ENCODE results near the gene ANKRD18A. TPM values are rescaled to one million over a fixed set of nuclear protein-coding genes. Genes with fewer than 3 reads are reported as not detected.

ANKRD18A gene
- total RNA-seq, 1 experiment from 2014 or later: 14.4 TPM

GRCh38 chr9:38662763-38663593 is 42.6 kb upstream of the ANKRD18A start:
- H3K27me3 Mint-ChIP-seq (ENCODE audit: low read depth): no peaks in the 10 kb centered on the region

More at GRCh38 chr9:38662763-38663593, 42.6 kb upstream of the ANKRD18A start:
- no peaks in the 10 kb centered on the region for H3K9me3 ChIP-seq (ENCODE audit: control insufficient read depth, low read depth, low read length)
- no peak overlapping the region for H4K91ac ChIP-seq (ENCODE audit: insufficient read length, low read depth, low read length)
- DNase-seq: no peak
- H4K8ac ChIP-seq (replicated peaks; ENCODE audit: insufficient read length, low read depth, low read length): no peak overlapping the region
- no peaks in the 10 kb centered on the region for H4K20me1 ChIP-seq (ENCODE audit: control insufficient read depth, insufficient read depth, insufficient read length)
- no peaks in the 10 kb centered on the region for H3K79me2 ChIP-seq (ENCODE audit: insufficient read depth, low read length)
- H3K9ac ChIP-seq (ENCODE audit: extremely low read depth, insufficient read length, low read length): no peak overlapping the region
- WGBS (ENCODE audit: extremely low coverage, insufficient read length, low lambda C conversion rate): no CpG with 5 or more reads among the region's 8 CpGs
- Mint-ChIP-seq H3K4me3 (no peak overlapping the region), H3K9me3 (no peaks in the 10 kb centered on the region; a peak in 1 of 5 replicates), H3K4me1 (peaks cover 5 to 6% of the 10 kb centered on the region in 2 experiments), H3K36me3 (ENCODE audit: insufficient read depth in 1 of 3, low read depth in 3 of 3) (peaks cover 0 to 5% (median 4%) of the 10 kb centered on the region in 3 experiments; a peak in 3 of 7 replicates), H3K27ac (no peak overlapping the region; a peak in 1 of 7 replicates)
- no peak overlapping the region for H2BK12ac ChIP-seq (ENCODE audit: insufficient read length, low read depth, low read length)
- H3K56ac ChIP-seq (ENCODE audit: insufficient read length, low read depth, low read length): no peak overlapping the region
- no peak overlapping the region for H3K18ac ChIP-seq (ENCODE audit: insufficient read length, low read depth, low read length)
- no peak overlapping the region for H2AFZ ChIP-seq (ENCODE audit: low read length)
- H2BK120ac ChIP-seq (ENCODE audit: low read depth, low read length, poor library complexity, severe bottlenecking): no peak overlapping the region
- H3K27me3 ChIP-seq (ENCODE audit: insufficient read depth, low read length): no peaks in the 10 kb centered on the region
- H3K27ac ChIP-seq (ENCODE audit: insufficient read length, low read depth, low read length): no peak overlapping the region
- H3T11ph ChIP-seq (ENCODE audit: low read length): no peak overlapping the region
- no peak overlapping the region for H2BK5ac ChIP-seq (ENCODE audit: insufficient read length, low read length)
- no peak overlapping the region for H3K23ac ChIP-seq (ENCODE audit: insufficient read length, low read depth, low read length)
- H3K4me1 ChIP-seq (ENCODE audit: insufficient read depth, low read length): no peaks in the 10 kb centered on the region
- H3K79me1 ChIP-seq (ENCODE audit: insufficient read depth, low read depth, low read length, poor library complexity, severe bottlenecking): no peaks in the 10 kb centered on the region
- no peak overlapping the region for H4K5ac ChIP-seq (ENCODE audit: insufficient read length, low read depth, low read length)
- no peak overlapping the region for H2BK15ac ChIP-seq (ENCODE audit: low read depth, low read length)
- no peak overlapping the region for H2BK20ac ChIP-seq (ENCODE audit: low read depth, low read length, poor library complexity, severe bottlenecking)
- TF ChIP-seq CTCF (conservative IDR thresholded peaks at IDR 0.05): peak; percentile 68
- no peak overlapping the region for H2AK5ac ChIP-seq (ENCODE audit: insufficient read length, low read length)
- H3K4ac ChIP-seq (ENCODE audit: low read depth, low read length): no peak overlapping the region
- no peak overlapping the region for H3K4me2 ChIP-seq (ENCODE audit: insufficient read depth, insufficient read length, low read length)
- H3K14ac ChIP-seq (ENCODE audit: insufficient read depth, low read length): no peak overlapping the region
- no peaks in the 10 kb centered on the region for H3K23me2 ChIP-seq (ENCODE audit: insufficient read length, low read depth, low read length, poor library complexity, severe bottlenecking)

Data from H9 (cell line).